ENCODE results near the gene ATP7A.

DNA sequence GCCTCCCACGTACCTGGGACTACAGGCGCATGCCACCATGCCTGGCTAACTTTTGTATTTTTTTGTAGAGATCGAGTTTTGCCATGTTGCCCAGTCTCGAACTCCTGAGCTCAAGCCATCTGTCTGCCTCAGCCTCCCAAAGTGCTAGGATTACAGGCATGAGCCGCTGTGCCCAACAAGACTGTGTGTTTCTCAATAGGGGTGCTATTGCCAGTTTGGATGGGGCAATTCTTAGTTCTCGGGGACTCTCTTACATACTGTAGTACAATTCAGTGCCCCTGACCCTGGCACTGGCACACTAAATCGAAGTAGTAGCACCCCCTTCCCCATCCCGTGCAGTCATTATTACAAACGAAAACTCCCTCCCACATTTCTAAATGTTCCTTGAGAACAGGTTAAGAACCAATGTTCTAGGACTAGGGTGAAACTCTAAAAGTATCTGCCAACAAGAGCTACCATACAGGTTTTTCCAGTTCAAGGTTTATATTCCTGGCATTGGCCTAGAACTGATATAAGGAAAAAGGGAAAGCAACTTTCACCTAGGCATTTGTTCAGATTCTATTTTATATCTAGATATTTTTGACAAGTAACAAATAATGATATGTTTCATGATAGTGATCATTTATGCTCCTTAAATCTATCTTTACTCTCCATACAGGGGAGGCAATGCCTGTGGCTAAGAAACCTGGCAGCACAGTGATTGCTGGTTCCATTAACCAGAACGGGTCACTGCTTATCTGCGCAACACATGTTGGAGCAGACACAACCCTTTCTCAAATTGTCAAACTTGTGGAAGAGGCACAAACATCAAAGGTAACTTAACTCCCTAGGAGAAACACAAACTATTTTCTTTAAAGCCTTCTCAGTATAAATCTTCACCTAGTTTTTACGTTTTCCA, 109.3 kb downstream of the ATP7A start:
- TF ChIP-seq, protein P1, sequence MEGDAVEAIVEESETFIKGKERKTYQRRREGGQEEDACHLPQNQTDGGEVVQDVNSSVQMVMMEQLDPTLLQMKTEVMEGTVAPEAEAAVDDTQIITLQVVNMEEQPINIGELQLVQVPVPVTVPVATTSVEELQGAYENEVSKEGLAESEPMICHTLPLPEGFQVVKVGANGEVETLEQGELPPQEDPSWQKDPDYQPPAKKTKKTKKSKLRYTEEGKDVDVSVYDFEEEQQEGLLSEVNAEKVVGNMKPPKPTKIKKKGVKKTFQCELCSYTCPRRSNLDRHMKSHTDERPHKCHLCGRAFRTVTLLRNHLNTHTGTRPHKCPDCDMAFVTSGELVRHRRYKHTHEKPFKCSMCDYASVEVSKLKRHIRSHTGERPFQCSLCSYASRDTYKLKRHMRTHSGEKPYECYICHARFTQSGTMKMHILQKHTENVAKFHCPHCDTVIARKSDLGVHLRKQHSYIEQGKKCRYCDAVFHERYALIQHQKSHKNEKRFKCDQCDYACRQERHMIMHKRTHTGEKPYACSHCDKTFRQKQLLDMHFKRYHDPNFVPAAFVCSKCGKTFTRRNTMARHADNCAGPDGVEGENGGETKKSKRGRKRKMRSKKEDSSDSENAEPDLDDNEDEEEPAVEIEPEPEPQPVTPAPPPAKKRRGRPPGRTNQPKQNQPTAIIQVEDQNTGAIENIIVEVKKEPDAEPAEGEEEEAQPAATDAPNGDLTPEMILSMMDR (IDR thresholded peaks at IDR 0.05), result no peak
- no peak for TF ChIP-seq POLR2A (IDR thresholded peaks at IDR 0.05)
